GM12878 (cell line): ENCODE measurements around the gene BMAL1. TPM values are rescaled to one million over a fixed set of nuclear protein-coding genes. Genes with fewer than 3 reads are reported as not detected.

Source experiments
- ATAC-seq: fragments of 200-7000 bp; cut with Tn5 transposase; 3 replicates; pipeline ENCODE4 v1.9.1; 2020; ENCODE audit warnings: mild to moderate bottlenecking, moderate library complexity
- BruUV-seq: library from RNA; stranded (reverse); fragments of 400-500 nt; replicated peaks from 2 replicates; lab custom pipeline; 2021; lab: Mats Ljungman, UMichigan
- CTCF ChIA-PET: fragments of 300-600 bp; sonication (Branson Sonifier 250); formaldehyde crosslinking; extraction: SDS; loops from one replicate; lab custom pipeline; 2021; ENCODE audit warnings: inconsistent platforms; lab: Yijun Ruan, JAX
- POLR2A ChIA-PET: fragments of 350-600 bp; formaldehyde crosslinking; extraction: SDS; loops from one replicate; lab custom pipeline; 2021; ENCODE audit warnings: inconsistent platforms; lab: Charles Lee
- RAD21 ChIA-PET: fragments of 300-600 bp; sonication (Branson Sonifier 250); formaldehyde crosslinking; loops from one replicate; lab custom pipeline; 2023; ENCODE audit warnings: antibody characterized with exemption; ENCODE audit not compliant: unreplicated experiment; lab: Charles Lee
- SMC1A ChIA-PET: fragments of 300-600 bp; sonication (Branson Sonifier 250); formaldehyde crosslinking; loops from one replicate; lab custom pipeline; 2023; ENCODE audit not compliant: unreplicated experiment, uncharacterized antibody; lab: Charles Lee
- DNase-seq: peaks from one replicate; pipeline ENCODE4 v3.0.0-alpha.2; 2011; ENCODE audit warnings: low read depth, low spot score
- FAIRE-seq: peaks from 3 replicates; lab custom pipeline; 2011; peaks lifted over from hg19 to GRCh38; lab: Jason Lieb, UNC
- H2AFZ ChIP-seq: 2 replicates; pipeline ENCODE4 v1.6.0; 2011; ENCODE audit warnings: low read depth, low read length, control low read depth; ENCODE audit not compliant: control insufficient read depth
- H3K27ac ChIP-seq: 2 replicates; pipeline ENCODE4 v1.5.1; 2011; ENCODE audit warnings: control low read depth; ENCODE audit not compliant: control insufficient read depth, insufficient read depth
- H3K27me3 ChIP-seq, 2 experiments: replicated peaks in 1 of 2; 2 replicates each; pipeline versions ENCODE4 v1.6.0 to v1.6.1; 2011; ENCODE audit warnings: low read length in 1 of 2; ENCODE audit not compliant: control insufficient read depth in 2 of 2, insufficient read depth in 2 of 2
- H3K36me3 ChIP-seq, 2 experiments: 2 replicates each; pipeline ENCODE4 v1.5.1; 2011; ENCODE audit warnings: low read length in 1 of 2; ENCODE audit not compliant: control insufficient read depth in 2 of 2, insufficient read depth in 2 of 2
- H3K4me1 ChIP-seq: 2 replicates; pipeline ENCODE4 v1.6.1; 2011; ENCODE audit warnings: mild to moderate bottlenecking, low read length, moderate library complexity, mixed read lengths; ENCODE audit not compliant: control insufficient read depth, insufficient read depth
- H3K4me2 ChIP-seq: 2 replicates; pipeline ENCODE4 v1.6.0; 2011; ENCODE audit warnings: control low read depth; ENCODE audit not compliant: control insufficient read depth, insufficient read depth
- H3K4me3 ChIP-seq: fragments of 200-600 bp; sonication (generic); 2 replicates; pipeline ENCODE4 v1.5.1; 2016
- H3K79me2 ChIP-seq: 2 replicates; pipeline ENCODE4 v1.6.0; 2011; ENCODE audit warnings: low read length; ENCODE audit not compliant: control insufficient read depth, insufficient read depth
- H3K9ac ChIP-seq: 2 replicates; pipeline ENCODE4 v1.8.0; 2011; ENCODE audit warnings: low read length, control low read depth, mixed read lengths; ENCODE audit not compliant: control insufficient read depth, insufficient read depth
- H3K9me3 ChIP-seq: replicated peaks from 3 replicates; pipeline ENCODE4 v1.5.1; 2011; ENCODE audit warnings: mild to moderate bottlenecking, low read length; ENCODE audit not compliant: control insufficient read depth, insufficient read depth
- H4K20me1 ChIP-seq: 2 replicates; pipeline ENCODE4 v1.6.0; 2011; ENCODE audit not compliant: control insufficient read depth, insufficient read depth
- BRCA1 ChIP-seq: IDR thresholded peaks from 2 replicates; pipeline ENCODE4 v1.6.1; 2011; ENCODE audit warnings: low read depth, low read length, improper control_type of control experiment
- SMAD1 ChIP-seq: fragments of 450-650 bp; IDR thresholded peaks from 2 replicates; pipeline ENCODE4 v1.6.1; 2018; ENCODE audit warnings: mild to moderate bottlenecking, low read depth; ENCODE audit not compliant: partially characterized antibody
- SPI1 ChIP-seq: IDR thresholded peaks from 2 replicates; pipeline ENCODE4 v1.6.1; 2011; ENCODE audit warnings: low read depth, mild to moderate bottlenecking, low read length, moderate library complexity, borderline replicate concordance; ENCODE audit not compliant: insufficient read depth
- TAF1 ChIP-seq: IDR thresholded peaks from 2 replicates; pipeline ENCODE4 v1.6.1; 2011; ENCODE audit warnings: mild to moderate bottlenecking, low read depth, low read length, borderline replicate concordance
- TCF3 ChIP-seq: IDR thresholded peaks from 2 replicates; pipeline ENCODE4 v1.6.1; 2012; ENCODE audit warnings: low read depth, mild to moderate bottlenecking, low read length, borderline replicate concordance; ENCODE audit not compliant: insufficient read depth
- ZSCAN29 ChIP-seq: fragments of 450-650 bp; IDR thresholded peaks from 2 replicates; pipeline ENCODE4 v1.6.1; 2017; ENCODE audit warnings: mild to moderate bottlenecking, moderate library complexity
- WGBS: methylation state at CpG from one replicate; pipeline ENCODE4 v1.1.6; 2016; ENCODE audit warnings: low lambda C conversion rate; ENCODE audit not compliant: insufficient replicate concordance, insufficient coverage; ENCODE audit errors: missing lambda C conversion rate; 5-methylcytosine and 5-hydroxymethylcytosine counted together
- in situ Hi-C: fragments of 300-500 bp; cut with MboI; formaldehyde crosslinking; loops from 9 replicates; pipeline ENCODE4 v1.14.3; 2018; ENCODE audit warnings: mixed read lengths
- intact Hi-C: fragments of 100-400 bp; cut with micrococcal nuclease; formaldehyde crosslinking; loops from one replicate; pipeline ENCODE4 v1.14.2; 2022; ENCODE audit not compliant: unreplicated experiment
- polyA plus RNA-seq, 11 experiments: library from polyadenylated mRNA; depleted of rRNA in 4 of 11; unstranded in 6 of 11; stranded (reverse) in 5 of 11; fragments of >200 nt; fragmentation: Nextera tagmentation in 4 of 11; fragmentation: Illumina TruSeq in 1 of 11; extraction: Ambion mirVana in 4 of 11; extraction: Trizol in 1 of 11; gene quantifications; 1 replicate in 1 of 11; 2 replicates in 10 of 11; pipeline versions ENCODE4 v1.2.1 to v1.2.3, GENCODE V29; 2011 to 2016; ENCODE audit warnings: inconsistent platforms in 2 of 11, missing spikeins in 2 of 11, low read depth in 1 of 11
- total RNA-seq, 4 experiments: library from RNA; depleted of rRNA in 3 of 4; stranded (reverse); fragments of >200 nt in 3 of 4; fragmentation: Illumina TruSeq in 1 of 4; extraction: Trizol in 1 of 4; gene quantifications; 2 replicates each; pipeline versions ENCODE4 v1.2.1 to v1.2.3, GENCODE V29; 2013 to 2021
- TF ChIP-seq, protein P1 (sequence below), 3 experiments: IDR thresholded peaks in 2 of 3; conservative IDR thresholded peaks in 1 of 3; 2 replicates each; pipeline ENCODE4 v1.5.1; 2011; ENCODE audit warnings: low read depth in 3 of 3, low read length in 3 of 3, mild to moderate bottlenecking in 3 of 3, control low read depth in 2 of 3, moderate library complexity in 2 of 3, inconsistent platforms in 1 of 3, mixed read lengths in 1 of 3; ENCODE audit not compliant: control insufficient read depth in 2 of 3, insufficient read depth in 1 of 3; ENCODE audit errors: extremely low read depth in 1 of 3
- TF ChIP-seq, protein P2 (sequence below): fragments of 450-650 bp; IDR thresholded peaks from 2 replicates; pipeline ENCODE4 v1.6.1; 2017; ENCODE audit warnings: mild to moderate bottlenecking
- TF ChIP-seq, protein P3 (sequence below): IDR thresholded peaks from 2 replicates; pipeline ENCODE4 v1.6.1; 2011; ENCODE audit warnings: low read depth, mild to moderate bottlenecking, low read length, moderate library complexity, borderline replicate concordance; ENCODE audit errors: extremely low read depth

Gene BMAL1
- total and polyA plus RNA-seq, 10 of the 15 experiments (the other 5 are each of a cell fraction or from before 2014, with no cell fraction given) = 3.5 to 40.6 (median 13.6) TPM

DNA sequence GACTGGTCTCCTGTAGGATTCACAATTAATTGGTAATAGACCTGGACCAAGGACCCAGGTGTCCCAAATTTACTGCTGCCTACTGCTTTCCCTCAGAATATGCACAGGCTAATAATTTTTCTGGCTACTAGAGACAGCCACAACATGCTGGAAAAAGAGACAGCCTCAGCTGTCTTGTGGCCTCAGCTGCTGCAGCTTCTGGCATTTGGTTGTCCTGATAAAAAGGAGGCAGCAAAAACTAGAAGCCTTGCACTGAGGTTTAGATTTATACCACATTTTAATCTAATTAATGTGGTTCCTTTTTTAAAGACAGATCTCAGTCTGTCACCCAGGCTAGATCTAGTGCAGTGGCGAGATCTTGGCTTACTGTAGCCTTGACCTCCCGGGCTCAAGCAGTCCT is 95.6 kb downstream of the BMAL1 start:
- Histone ChIP-seq H3K4me1 (no peaks in the 10 kb centered on the region), H3K9ac (no peak overlapping the region)
- TF ChIP-seq ZSCAN29 (no peak), TCF3 (no peak), SMAD1 (no peak)
- TF ChIP-seq, all 136 proteins: peak for 0
- no TSS peak for BruUV-seq
- POLR2A ChIA-PET = no interaction called here
- no peak for ATAC-seq
- 95% methylated on average over 2 of the region's 2 CpGs for WGBS
- Histone ChIP-seq H3K27me3 (no peaks in the 10 kb centered on the region), H3K79me2 (no peaks in the 10 kb centered on the region), H3K27ac (no peak overlapping the region), H2AFZ (no peak overlapping the region), H4K20me1 (no peaks in the 10 kb centered on the region), H3K36me3 (peaks cover 28 to 41% of the 10 kb centered on the region in 2 experiments), H3K4me2 (no peak overlapping the region), H3K9me3 (no peaks in the 10 kb centered on the region), H3K4me3 (no peak overlapping the region)
- intact Hi-C loops = no loop called here
- SMC1A ChIA-PET = no interaction called here
- in situ Hi-C loops = no loop called here
- RAD21 ChIA-PET = no interaction called here
- FAIRE-seq = no peak
- CTCF ChIA-PET = interaction anchor here (1.1 to 2.0 kb wide), 4 partner anchors 9 to 37 kb away, joined by 3 to 7 read pairs (median 5); no protein-coding TSS in a partner anchor
- DNase-seq = no peak

DNA sequence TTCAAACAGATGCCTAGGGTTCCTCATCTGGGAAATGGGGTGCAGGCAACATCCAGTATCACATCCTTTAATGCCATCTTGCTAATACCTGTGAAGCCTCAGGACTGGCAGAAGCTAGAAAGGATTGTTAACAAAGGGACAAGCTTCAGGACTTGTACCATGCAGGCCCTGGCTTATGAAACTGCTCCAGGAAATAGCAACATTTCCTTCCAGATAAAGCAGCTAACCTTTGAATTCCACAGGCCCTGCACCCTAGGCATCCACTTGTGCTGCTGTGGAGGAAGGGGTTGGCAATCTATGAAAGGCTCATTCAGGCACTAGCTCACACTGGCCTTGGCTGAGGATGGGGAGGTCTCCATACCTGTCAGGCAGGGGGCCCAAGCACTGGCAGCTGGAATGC is 98.2 kb downstream of the BMAL1 start:
- no peak overlapping the region for H3K4me3 ChIP-seq
- no peak for DNase-seq
- ATAC-seq = no peak
- H2AFZ ChIP-seq = no peak overlapping the region
- FAIRE-seq = no peak
- no TSS peak for BruUV-seq
- intact Hi-C loops = no loop called here
- H3K27me3 ChIP-seq = no peaks in the 10 kb centered on the region
- ChIA-PET POLR2A (no interaction called here), RAD21 (no interaction called here), CTCF (interaction anchor here (1.7 to 2.3 kb wide), 2 partner anchors 9 to 122 kb away, joined by 4 to 12 read pairs; no protein-coding TSS in a partner anchor), SMC1A (interaction anchor here (2.7 kb wide), 1 partner anchor 10 kb away, joined by 7 read pairs; no protein-coding TSS in a partner anchor)
- peaks cover 23 to 41% of the 10 kb centered on the region in 2 experiments for H3K36me3 ChIP-seq
- in situ Hi-C loops = no loop called here
- no peaks in the 10 kb centered on the region for H3K79me2 ChIP-seq
- no peaks in the 10 kb centered on the region for H4K20me1 ChIP-seq
- no peak overlapping the region for H3K9ac ChIP-seq
- no peak overlapping the region for H3K4me2 ChIP-seq
- no peak overlapping the region for H3K27ac ChIP-seq
- H3K4me1 ChIP-seq = no peaks in the 10 kb centered on the region
- no peaks in the 10 kb centered on the region for H3K9me3 ChIP-seq
- TF ChIP-seq TAF1 (no peak), SPI1 (no peak), BRCA1 (no peak)
- TF ChIP-seq, protein P1, sequence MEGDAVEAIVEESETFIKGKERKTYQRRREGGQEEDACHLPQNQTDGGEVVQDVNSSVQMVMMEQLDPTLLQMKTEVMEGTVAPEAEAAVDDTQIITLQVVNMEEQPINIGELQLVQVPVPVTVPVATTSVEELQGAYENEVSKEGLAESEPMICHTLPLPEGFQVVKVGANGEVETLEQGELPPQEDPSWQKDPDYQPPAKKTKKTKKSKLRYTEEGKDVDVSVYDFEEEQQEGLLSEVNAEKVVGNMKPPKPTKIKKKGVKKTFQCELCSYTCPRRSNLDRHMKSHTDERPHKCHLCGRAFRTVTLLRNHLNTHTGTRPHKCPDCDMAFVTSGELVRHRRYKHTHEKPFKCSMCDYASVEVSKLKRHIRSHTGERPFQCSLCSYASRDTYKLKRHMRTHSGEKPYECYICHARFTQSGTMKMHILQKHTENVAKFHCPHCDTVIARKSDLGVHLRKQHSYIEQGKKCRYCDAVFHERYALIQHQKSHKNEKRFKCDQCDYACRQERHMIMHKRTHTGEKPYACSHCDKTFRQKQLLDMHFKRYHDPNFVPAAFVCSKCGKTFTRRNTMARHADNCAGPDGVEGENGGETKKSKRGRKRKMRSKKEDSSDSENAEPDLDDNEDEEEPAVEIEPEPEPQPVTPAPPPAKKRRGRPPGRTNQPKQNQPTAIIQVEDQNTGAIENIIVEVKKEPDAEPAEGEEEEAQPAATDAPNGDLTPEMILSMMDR (IDR thresholded peaks at IDR 0.05 in 2 of 3, conservative IDR thresholded peaks at IDR 0.05 in 1 of 3; ENCODE audit: control insufficient read depth in 2 of 3, extremely low read depth in 1 of 3, insufficient read depth in 1 of 3, low read depth in 3 of 3, low read length in 3 of 3) = no peak
- TF ChIP-seq, protein P2, sequence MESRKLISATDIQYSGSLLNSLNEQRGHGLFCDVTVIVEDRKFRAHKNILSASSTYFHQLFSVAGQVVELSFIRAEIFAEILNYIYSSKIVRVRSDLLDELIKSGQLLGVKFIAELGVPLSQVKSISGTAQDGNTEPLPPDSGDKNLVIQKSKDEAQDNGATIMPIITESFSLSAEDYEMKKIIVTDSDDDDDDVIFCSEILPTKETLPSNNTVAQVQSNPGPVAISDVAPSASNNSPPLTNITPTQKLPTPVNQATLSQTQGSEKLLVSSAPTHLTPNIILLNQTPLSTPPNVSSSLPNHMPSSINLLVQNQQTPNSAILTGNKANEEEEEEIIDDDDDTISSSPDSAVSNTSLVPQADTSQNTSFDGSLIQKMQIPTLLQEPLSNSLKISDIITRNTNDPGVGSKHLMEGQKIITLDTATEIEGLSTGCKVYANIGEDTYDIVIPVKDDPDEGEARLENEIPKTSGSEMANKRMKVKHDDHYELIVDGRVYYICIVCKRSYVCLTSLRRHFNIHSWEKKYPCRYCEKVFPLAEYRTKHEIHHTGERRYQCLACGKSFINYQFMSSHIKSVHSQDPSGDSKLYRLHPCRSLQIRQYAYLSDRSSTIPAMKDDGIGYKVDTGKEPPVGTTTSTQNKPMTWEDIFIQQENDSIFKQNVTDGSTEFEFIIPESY = no peak
- TF ChIP-seq, protein P3, sequence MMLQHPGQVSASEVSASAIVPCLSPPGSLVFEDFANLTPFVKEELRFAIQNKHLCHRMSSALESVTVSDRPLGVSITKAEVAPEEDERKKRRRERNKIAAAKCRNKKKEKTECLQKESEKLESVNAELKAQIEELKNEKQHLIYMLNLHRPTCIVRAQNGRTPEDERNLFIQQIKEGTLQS = no peak
